Measurements from ENCODE around the gene WDR86.

DNA sequence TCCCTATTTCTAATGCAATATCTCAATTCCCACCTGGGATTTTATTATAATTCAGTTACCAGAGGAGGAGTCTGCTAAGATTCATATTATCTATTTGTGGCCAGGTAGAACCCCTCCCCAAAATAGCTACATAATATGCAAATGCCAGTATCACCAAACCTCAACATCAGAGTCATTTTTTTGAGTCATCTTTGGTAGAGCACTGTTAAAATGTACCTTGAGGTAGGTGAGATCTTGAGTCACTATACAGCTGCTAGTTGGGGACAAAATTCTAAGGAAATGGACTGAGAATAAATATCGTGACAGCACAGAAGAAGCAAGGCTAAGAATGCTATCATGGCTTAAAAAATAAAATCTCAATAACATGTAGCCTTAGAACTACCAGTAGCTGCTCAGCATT lies 34.8 kb upstream of the WDR86 start:
- TF ChIP-seq, protein P1, sequence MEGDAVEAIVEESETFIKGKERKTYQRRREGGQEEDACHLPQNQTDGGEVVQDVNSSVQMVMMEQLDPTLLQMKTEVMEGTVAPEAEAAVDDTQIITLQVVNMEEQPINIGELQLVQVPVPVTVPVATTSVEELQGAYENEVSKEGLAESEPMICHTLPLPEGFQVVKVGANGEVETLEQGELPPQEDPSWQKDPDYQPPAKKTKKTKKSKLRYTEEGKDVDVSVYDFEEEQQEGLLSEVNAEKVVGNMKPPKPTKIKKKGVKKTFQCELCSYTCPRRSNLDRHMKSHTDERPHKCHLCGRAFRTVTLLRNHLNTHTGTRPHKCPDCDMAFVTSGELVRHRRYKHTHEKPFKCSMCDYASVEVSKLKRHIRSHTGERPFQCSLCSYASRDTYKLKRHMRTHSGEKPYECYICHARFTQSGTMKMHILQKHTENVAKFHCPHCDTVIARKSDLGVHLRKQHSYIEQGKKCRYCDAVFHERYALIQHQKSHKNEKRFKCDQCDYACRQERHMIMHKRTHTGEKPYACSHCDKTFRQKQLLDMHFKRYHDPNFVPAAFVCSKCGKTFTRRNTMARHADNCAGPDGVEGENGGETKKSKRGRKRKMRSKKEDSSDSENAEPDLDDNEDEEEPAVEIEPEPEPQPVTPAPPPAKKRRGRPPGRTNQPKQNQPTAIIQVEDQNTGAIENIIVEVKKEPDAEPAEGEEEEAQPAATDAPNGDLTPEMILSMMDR (optimal IDR thresholded peaks at IDR 0.05 in 1 of 3, IDR thresholded peaks at IDR 0.05 in 1 of 3, conservative IDR thresholded peaks at IDR 0.05 in 1 of 3; ENCODE audit: extremely low read depth in 1 of 3, insufficient read depth in 2 of 3, low read length in 3 of 3): no peak
- TF ChIP-seq EZH2 (IDR thresholded peaks at IDR 0.05; ENCODE audit: low read length): no peak
